COR-L47 (cell line): ENCODE data around the gene ALDH4A1.

Experiments
- DNase-seq: peaks from one replicate; lab custom pipeline; 2025; lab: John Stamatoyannopoulos, UW

ALDH4A1 gene

DNA sequence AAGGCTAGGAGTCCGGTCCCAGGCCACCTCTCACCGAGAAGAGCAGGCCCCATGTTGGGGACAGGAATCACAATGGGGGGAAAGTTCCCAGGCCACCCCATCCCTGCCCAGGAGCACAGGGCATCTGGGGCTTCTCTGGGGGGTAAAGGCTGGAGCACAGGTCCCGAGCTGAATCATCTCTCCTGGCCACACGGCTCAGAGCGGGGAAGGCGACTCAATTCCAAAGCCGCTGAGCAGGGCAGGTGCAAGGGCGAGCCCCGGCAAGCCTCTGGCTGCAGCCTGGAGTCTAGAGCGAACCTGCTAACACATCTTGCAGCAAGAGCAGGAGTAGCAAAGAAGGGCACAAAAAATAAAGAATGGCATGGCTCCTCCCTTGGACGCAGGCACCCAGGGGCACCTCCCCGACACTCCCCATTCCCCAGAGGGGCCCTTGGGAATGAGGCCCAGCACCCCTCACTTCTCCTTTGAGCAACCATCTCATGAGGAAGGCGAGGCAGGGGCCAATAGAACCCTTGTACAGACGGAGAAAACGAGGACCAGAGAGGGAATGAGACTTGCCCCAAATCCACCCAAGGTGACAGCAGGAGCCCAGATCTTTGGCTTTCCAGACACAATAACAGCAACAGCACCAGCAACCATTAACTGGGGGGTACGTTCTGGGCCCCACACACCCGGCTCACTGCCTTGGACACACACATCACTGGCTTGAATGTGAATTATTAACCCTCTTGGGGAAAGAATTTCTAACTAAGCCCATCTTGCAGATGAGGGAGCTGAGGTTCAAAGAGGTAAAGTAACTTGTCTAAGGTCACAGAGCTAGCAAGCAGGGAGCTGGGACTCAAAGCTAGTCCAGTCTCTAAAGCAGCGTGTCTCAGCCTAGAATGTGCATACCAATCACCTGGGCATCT lies 20.7 kb upstream of the ALDH4A1 start:
- no peak for DNase-seq

DNA sequence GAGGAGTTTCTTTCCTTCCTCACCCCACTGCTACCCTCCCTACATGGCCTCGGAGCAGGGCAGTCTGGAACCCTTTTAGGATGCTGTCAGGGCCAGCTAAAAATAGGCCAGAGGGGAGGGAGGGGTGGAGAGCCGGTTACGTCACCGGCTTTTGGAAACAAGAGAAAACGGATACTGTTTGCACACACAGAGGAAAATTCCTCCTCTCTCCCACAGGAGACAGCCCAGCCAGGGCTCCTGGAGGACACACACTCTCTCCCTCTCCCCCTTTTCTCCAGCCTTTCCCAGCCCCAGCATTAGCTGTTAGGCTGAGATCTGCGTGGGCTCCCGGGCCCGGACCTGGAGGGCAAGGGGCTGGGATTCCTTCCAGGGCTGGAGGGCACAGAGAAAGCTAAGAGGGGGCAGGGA lies 20.0 kb upstream of the ALDH4A1 start:
- no peak for DNase-seq

DNA sequence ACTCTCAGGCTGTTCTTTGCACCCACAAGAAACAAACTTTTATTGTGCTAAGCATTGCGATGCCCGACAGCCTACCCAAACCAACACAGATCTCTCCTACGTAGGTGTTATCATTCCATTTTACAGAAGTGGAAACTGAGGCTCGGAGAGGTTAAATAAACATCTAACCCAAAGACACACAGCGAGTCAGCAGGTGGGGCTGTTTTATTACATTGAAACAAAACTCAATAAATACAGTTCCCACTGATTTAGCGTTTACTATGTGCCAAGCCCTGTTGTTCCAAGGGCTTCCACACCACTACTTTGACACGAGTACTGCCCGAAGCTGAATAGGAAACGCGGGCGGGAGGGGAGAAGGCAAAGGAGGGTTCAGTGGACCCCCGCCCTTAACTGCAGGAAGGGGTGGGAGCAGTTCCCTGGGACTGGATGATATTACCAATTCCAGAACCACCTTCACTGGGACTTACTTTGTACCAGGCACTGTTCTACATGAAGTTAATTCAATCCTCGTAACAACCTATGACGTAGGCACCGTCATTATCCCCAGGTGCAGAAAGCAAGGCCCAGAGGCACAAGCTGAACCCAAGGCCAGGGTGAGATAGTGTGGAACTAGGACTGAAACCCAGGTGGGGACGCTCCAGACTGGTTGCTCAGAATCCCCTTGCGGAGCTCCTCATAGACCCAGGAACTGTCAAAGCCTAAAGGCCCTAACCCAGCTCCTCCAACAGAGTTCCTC lies 19.3 kb upstream of the ALDH4A1 start:
- no peak for DNase-seq

DNA sequence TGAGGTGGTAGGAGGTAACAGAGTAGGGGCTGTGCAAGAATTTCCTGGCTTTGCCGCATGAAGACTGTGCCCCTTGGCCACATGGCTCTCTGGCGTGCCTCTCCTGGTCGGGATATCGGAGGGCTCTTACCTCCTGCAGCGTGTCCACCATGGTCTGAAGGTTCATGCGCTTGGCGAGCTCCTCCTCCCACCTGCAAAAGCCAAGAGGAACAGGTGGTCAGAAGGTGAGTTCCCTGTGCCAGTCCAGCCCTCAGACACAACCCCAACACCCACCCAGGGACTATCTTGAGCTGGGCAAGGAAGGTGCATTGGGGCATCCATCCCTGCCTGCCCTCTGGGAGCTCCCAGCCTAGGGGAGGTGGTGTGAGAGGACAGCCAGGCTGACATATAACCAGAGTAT lies 18.6 kb upstream of the ALDH4A1 start:
- no peak for DNase-seq

DNA sequence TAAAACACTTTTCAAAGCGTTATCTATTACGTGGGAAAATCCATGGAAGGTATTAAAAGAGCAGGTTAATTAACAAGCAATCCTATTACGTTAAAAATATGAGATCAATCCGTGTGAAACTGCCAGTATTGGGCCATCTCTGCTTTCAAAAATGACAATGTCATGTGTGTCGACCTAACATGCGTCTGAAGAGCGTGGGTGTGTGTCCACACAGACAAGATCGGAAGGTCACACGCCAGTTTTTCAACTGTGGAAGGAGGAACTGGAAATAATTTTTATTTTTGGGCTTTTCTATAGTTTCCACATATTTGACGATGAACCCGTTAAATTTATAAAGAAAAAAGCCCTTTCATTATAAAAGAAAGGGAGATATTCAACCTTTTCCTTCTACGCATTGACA lies 17.6 kb upstream of the ALDH4A1 start:
- no peak for DNase-seq

DNA sequence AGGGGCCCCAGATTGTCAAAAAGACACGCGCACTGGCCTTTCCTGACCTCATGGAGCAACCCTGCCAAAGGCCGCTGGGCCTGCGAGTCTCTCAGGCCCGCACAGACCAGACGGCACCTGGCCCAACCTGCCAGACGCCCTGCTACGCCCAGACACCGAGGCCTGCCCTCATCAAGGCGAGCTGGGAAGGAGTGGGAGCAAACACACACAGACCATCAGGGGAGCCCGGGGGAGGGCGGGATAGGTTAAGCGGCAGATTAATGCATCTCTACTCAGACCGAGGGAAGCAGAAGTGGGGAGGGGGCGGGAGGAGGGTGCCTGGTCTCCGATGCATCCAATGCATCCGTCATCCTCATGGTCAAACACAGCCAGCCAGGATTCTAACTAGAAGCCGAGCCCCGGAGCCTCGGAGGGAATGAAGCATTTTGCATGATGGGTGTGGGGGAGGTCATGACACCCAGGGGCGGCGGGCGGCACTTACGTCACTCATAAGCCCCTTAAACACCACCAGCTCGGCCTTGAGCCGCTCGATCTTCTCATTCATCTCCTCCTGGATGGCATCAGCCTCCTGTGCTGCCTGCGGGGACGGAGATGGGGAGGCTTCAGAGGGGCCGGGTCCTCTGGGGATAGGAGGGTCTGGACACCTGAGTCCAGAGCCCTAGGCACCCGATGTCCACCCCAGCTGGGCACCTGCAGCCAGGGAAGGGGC lies 17.0 kb upstream of the ALDH4A1 start:
- DNase-seq: no peak

DNA sequence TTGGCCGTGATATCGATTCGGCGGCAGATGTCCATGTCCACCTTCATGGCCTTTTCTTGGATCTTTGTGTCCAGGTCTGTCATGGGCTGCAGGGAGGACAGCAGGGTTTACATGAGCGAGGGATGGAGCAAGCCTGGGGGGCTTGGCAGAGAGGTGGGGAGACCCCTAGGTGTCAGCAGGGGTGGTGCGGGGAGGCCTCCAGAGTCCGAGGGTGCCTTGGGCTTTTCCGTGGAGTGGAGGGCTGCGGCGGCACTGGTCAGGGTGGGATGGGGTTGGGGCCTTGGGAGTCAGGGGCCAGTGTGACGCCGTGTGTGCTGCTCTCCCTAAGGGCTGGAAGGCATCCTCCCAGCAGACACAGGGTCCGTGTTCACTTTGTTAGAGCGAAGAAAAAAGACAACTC lies 16.1 kb upstream of the ALDH4A1 start:
- DNase-seq: no peak

DNA sequence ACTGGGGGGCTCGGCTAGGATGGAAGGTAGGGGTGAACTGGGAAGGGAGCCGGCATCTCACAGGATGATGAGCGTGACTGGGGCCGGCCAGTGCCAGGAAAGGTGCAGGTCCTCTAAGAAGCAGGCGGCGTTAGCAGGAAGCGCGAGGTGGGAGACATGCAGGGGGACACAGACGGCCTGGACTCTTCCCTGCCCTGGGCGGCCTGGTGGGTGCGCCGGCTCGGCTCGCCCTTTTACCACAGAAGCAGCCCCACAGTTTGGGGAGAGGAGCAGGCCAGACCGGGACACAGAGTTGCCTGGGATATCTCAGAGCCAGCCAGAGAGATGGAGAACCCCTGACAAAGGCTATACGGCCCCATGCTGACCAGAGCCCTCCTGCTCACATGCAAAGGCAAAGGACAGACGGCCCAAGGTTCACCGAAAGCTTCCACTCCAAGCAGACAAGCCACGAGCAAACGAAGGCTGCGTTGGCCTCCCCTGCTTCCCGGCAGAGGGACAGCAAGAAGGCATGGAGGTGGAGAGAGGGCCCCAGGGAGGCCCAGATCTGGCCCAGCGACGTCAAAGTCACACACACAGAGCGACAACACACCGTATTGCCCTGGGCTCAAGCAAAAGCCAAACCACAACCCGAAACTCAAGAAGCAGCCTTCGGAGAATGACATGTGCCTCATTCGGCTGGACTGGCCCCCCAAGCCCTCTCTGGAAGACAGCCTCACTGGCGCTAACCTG lies 14.9 kb upstream of the ALDH4A1 start:
- DNase-seq: no peak

DNA sequence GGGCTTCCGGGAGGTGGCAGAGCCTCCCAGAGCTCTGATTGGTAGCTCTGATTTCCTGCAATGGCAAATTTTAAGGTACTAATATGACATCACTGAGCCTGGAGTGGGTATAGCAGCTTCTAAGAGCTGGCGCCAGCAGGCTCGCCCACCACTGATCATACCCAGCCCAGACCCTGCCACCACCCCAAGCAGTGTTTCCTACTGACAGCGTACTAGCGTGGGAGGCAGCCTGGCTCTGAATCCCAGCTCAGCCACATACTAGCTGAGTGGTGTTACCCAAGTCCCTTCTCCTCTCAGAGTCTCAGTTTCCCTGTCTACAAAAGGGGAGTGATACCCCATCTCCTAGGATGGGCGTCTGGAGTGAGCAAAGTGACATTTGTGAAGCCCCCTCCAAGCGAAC lies 13.0 kb upstream of the ALDH4A1 start:
- no peak for DNase-seq

DNA sequence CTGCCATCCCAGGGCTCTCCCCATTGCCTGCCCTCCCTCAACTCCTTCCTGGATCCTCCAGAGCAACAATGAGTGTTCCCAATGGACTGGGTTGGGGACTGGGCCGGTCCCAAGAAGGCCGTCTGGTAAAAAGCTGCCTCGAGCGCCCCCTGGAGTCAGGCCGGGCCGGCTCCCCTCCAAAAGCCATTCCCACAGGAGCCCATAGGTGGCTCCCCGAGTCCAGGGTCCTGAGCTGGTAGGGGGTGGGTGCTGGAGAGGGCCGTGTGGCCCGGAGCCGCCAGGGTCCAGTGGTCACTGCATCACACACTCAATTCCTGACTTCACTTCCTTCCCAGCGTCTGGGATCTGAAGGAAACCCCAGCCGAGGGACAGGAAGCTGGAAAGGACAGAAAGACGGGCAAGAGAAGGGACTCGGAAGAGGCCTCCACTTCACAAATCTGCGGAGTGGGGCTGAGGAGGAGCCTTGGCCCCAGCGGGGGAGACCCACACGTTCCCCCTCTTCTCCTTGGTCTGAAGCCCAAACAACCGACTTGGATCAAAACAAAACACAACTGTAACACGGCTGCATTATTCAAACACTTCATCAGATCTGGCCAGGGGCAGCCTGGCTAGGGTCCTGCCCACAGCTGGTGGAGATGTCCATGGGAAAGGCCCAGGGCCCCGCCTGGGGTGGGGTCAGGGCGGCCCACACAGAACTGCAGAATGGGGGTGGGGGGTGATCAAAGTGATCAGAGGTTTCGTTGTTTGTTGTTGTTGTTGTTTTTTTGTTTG lies 10.9 kb upstream of the ALDH4A1 start:
- peak; percentile 18 for DNase-seq

DNA sequence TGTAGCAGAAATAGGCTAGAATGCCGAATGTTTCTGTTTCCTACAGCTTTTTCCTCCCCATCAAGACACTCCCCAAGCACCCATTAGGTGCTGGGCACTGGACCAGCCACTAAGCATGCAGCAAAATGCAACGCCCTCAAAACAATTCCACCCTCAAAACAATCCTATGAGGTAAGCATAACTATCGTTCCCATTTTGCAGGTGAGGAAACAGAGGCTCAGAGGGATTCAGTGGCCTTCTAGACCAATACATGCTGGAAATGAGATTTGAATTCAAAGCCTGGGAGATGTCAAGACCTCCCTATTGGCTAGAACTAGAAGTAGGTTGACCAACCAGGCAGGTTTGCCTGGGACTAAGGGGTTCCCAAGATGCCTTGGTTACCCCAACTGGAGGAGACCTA lies 10.2 kb upstream of the ALDH4A1 start:
- DNase-seq: no peak

DNA sequence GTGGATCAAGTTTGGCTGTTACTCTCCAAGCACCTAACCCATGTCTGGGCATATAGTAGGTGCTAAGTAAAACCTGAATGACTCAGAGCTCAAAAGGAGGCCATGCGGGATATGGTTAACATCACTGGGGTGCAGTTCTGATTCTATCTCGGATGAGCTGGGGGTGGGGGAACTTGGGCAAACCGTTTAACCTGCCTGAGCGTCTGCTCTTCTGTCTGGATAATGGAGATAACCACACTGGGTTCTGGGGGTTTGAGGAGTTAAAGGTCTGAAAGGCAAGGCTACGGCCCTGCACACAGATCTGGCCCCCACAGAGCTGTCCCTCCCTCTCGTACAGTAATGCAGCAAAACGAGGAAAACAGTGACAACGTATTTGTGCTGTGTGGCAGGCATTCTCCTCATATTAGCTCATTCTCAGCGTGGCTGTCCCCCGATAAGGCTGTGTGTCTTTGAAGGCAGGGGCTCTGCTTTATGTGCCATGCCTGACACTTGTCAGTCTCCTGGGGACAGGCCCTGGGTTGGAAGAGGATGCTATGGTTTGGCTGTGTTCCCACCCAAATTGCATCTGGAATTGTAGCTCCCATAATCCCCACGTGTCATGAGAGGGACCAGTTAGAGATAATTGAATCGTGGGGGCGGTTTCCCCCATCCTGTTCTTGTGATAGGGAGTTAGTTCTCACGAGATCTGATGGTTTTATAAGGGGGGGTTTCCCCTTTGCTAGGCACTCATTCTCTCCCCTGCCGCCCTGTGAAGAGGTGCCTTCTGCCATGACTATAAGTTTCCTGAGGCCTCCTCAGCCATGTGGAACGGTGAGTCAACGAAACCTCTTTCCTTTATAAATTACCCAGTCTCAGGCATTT lies 6.8 kb upstream of the ALDH4A1 start:
- no peak for DNase-seq

DNA sequence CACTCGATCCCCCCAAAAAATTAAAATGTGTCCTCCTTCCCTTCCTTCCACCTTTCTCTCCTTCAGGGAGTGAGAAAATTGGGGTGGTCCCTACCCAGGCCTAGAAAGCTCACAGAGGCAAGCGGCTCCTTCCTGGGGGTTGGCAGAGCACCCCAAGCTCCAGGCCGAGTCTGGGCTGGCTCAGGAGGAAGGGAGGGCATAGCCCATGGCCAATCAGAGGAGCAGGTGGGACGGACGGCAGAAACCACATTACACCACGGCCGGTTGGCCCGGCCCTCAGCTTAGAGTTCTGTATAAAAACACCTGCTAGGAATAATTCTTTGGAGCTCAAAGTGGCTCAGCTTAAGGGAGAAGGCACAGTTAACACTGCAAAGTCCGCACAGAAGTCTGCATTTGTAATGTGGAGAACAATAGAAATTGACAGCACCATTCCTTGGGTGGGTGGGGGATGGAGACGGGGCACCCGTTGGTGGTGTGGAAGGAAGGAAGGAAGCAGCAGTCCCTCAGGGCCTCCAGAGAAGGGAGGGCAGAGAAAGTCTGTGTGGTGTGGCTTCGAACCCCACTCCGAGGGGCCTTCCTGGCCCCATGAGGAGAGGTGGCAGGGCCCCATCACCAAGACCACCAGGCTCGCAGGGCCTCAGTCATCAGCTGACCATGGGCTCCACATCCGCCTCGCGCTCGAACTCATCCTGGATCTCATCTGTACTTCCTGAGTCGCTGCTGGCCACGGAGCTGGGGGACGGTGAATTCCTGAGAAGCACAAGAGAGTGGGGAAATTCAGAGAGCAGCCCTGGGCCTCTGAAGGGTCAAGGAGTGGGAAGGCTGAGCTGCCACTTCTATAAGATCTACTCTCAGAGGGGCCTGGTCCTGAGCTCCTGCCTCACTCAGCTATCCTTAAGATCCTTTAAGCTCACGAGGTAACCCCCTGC lies 5.8 kb upstream of the ALDH4A1 start:
- DNase-seq: no peak

DNA sequence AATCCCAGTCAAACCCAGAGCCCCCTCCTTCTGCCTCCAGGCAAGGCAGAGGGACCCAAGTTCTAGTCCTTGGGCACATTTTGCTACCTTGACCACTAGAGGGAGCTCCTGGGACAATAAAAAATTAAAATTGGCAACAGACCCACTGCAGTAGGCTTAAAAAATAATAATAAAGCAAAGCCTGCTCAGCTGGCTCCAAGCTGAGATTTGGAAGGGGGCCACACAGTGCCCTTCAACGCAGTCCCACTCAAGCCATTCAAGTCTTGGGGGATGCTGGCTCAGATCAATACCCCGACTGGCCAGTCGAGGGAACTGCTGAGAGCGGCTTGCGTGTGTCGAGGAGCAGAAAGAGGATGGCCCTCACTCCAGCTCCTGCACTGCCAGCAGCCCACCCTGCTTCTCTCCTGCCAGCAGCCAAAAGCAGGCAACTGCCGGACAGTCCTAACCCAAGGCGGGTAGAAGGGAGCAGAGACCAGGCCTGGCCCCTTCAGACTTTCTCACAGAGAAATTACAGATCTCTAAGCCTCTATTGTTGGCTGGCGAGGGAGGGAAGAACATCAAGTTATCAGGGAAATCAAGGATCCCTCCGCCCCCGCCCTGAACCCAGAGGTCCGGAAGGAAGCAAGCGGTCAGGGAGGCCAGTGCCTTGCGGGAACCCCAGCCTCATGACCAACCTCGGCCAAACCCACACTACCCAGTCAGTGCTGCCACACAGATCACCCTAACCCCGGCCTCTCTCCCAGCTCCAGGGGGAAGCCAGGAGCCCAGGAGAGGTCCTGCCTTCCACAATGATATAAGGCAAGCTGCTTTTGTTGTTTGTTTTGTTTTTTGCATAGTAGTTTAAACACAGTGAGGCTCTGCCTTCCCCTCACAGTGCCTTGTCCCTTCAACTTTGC lies 4.9 kb upstream of the ALDH4A1 start:
- DNase-seq: peak; percentile 24

DNA sequence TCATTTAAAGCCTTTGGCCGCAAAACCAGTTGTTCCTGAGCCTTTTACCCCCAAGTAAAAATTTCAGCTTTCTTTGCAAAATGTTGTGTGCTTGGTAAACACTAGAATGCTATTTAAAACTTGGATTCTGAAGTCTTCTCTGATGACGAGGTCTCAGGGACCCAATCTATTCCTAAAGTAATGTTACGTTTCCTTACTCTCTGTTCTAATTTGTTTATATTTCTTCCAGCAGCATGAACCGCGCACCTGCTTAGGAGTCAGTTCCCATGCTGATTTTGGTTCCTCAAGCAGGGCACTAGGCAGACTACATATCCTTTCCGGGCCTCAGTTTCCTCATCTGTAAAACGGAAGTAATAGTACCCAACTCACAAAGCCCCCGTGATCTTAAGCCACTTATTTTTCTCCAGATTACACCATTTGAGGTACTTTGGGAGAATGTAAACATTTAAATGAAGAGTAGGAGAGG lies 969 bp upstream of the ALDH4A1 start:
- DNase-seq: no peak

DNA sequence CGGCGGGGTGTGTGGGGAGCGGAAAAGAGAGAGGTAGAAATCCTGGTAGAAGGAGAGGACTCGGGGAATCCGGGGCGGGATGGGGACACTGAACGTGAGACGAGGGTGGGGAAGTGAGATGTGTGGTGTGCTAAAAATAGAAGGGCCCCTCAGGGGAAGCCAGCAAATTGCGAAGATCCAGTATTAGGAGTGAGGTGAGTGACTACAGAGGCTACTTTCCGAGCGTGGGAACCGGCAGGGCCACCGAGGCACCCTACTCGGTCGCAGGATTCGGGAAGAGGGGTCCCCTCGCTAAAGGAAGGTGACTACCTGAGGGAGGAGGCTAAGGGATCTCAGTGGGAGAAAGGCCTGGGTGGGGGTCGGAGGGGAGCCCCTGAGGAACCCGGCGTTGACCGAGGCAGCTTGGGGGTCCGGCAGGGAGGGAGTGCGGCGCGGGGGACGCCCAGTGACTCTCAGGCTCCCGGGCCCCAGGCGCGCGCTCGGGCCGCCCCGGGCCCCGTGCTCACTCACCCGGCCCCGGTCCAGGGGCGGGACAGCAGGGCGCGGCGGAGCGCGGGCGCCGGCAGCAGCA lies 318 bp downstream of the ALDH4A1 start:
- no peak for DNase-seq

DNA sequence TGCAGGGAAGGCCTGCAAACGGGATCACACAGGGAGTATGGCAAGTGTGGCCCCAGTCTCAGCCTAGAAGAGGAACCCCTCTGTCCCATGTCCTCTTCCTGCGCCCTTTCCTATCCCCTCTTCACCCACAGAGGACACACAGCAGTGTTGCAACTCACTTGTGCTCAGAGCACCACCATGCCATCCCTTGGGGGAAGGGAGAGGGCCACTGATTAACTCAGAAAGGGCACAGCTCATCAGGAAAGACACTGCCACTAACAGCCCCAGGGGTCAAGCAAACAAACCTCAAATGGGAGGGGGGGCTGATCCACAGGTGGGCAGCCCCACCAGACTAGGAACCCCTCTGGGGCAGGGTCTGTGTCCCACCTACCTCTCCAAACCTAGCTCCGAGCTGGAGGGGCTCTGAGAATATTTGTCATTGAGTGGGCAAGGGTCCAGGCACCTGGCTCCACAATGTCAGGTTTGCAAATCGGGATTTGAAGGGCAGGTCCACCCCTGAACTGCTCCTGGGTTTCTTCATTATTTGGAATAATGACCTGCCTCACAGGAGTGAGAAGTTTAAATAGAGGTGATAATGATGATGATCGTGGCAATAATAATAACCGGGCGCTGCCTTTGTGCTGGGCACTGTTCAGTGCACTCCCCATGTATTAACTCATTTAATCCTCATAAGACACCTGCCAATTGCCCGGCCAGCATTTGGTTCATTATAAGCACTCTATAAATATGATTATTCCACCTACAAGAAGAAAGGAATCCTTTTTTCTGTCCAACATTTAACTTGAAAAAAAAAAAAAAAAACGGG lies 1.0 kb downstream of the ALDH4A1 start:
- DNase-seq: no peak
